ENCODE measurements around the gene PKP1. TPM values are rescaled to one million over a fixed set of nuclear protein-coding genes. Genes with fewer than 3 reads are reported as not detected.

Gene PKP1
- total and polyA plus RNA-seq, 4 donors: 0.08 to 0.39 (median 0.21) TPM

GRCh38 chr1:201282216-201282615 is 1.1 kb upstream of the PKP1 start:
- no peaks in the 10 kb centered on the region for H3K9me3 ChIP-seq (ENCODE audit: control insufficient read depth, low read length)
- H3K27me3 ChIP-seq (ENCODE audit: control insufficient read depth in 1 of 2, insufficient read depth in 2 of 2, low read length in 1 of 2): no peaks in the 10 kb centered on the region
- no peaks in the 10 kb centered on the region for H3K36me3 ChIP-seq (ENCODE audit: control insufficient read depth in 1 of 2, insufficient read depth in 2 of 2, low read length in 1 of 2)
- no peaks in the 10 kb centered on the region for H3K4me1 ChIP-seq (ENCODE audit: control insufficient read depth in 1 of 2, insufficient read depth in 2 of 2, low read length in 2 of 2)
- H3K27ac ChIP-seq (ENCODE audit: low read depth in 1 of 2, low read length in 2 of 2): no peak overlapping the region
- intact Hi-C loops (cut with DNase I): no loop called here
- DNase-seq: no peak
- 82 to 85% methylated on average over 6 of the region's 6 CpGs for WGBS, 2 donors
- ATAC-seq (ENCODE audit: low FRiP score): no peak
- no peak overlapping the region for H3K4me3 ChIP-seq (ENCODE audit: low read length in 2 of 2)

- Histone ChIP-seq H3K9me3 (ENCODE audit: control insufficient read depth, low read length) (no peaks in the 10 kb centered on the region), H3K4me1 (ENCODE audit: control insufficient read depth in 1 of 2, insufficient read depth in 2 of 2, low read length in 2 of 2) (no peaks in the 10 kb centered on the region), H3K36me3 (ENCODE audit: control insufficient read depth in 1 of 2, insufficient read depth in 2 of 2, low read length in 1 of 2) (no peaks in the 10 kb centered on the region), H3K27me3 (ENCODE audit: control insufficient read depth in 1 of 2, insufficient read depth in 2 of 2, low read length in 1 of 2) (no peaks in the 10 kb centered on the region), H3K27ac (ENCODE audit: low read depth in 1 of 2, low read length in 2 of 2) (no peak overlapping the region), H3K4me3 (ENCODE audit: low read length in 2 of 2) (no peak overlapping the region)
- peak; percentile 6 for ATAC-seq (ENCODE audit: low FRiP score)
- DNase-seq: peak in 1 of 2 donors; percentile 68
- WGBS, 2 donors: 39 to 43% methylated on average over 53 of the region's 53 CpGs
- intact Hi-C loops (cut with DNase I): no loop called here
These were observed 689 bp downstream of the PKP1 start for GRCh38 chr1:201283836-201284553.

GRCh38 chr1:201284636-201285035 is 1.3 kb downstream of the PKP1 start:
- Histone ChIP-seq H3K27ac (ENCODE audit: low read depth in 1 of 2, low read length in 2 of 2) (no peak overlapping the region), H3K36me3 (ENCODE audit: control insufficient read depth in 1 of 2, insufficient read depth in 2 of 2, low read length in 1 of 2) (no peaks in the 10 kb centered on the region), H3K4me1 (ENCODE audit: control insufficient read depth in 1 of 2, insufficient read depth in 2 of 2, low read length in 2 of 2) (no peaks in the 10 kb centered on the region), H3K9me3 (ENCODE audit: control insufficient read depth, low read length) (no peaks in the 10 kb centered on the region), H3K4me3 (ENCODE audit: low read length in 2 of 2) (no peak overlapping the region), H3K27me3 (ENCODE audit: control insufficient read depth in 1 of 2, insufficient read depth in 2 of 2, low read length in 1 of 2) (no peaks in the 10 kb centered on the region)
- DNase-seq: peak in 1 of 2 donors; percentile 67
- intact Hi-C loops (cut with DNase I): no loop called here
- ATAC-seq (ENCODE audit: low FRiP score): no peak
- 80% methylated on average over 6 of the region's 6 CpGs for WGBS, 2 donors

GRCh38 chr1:201285846-201286245 is 2.5 kb downstream of the PKP1 start:
- peak in 1 of 2 donors; percentile 38 for DNase-seq
- WGBS, 2 donors: 88 to 90% methylated on average over 7 of the region's 7 CpGs
- Histone ChIP-seq H3K4me3 (ENCODE audit: low read length in 2 of 2) (no peak overlapping the region), H3K4me1 (ENCODE audit: control insufficient read depth in 1 of 2, insufficient read depth in 2 of 2, low read length in 2 of 2) (no peaks in the 10 kb centered on the region), H3K36me3 (ENCODE audit: control insufficient read depth in 1 of 2, insufficient read depth in 2 of 2, low read length in 1 of 2) (no peaks in the 10 kb centered on the region), H3K9me3 (ENCODE audit: control insufficient read depth, low read length) (no peaks in the 10 kb centered on the region), H3K27ac (ENCODE audit: low read depth in 1 of 2, low read length in 2 of 2) (no peak overlapping the region), H3K27me3 (ENCODE audit: control insufficient read depth in 1 of 2, insufficient read depth in 2 of 2, low read length in 1 of 2) (no peaks in the 10 kb centered on the region)
- ATAC-seq (ENCODE audit: low FRiP score): no peak
- intact Hi-C loops (cut with DNase I): no loop called here

GRCh38 chr1:201286445-201286844 is 3.1 kb downstream of the PKP1 start:
- H3K4me1 ChIP-seq (ENCODE audit: control insufficient read depth in 1 of 2, insufficient read depth in 2 of 2, low read length in 2 of 2): no peaks in the 10 kb centered on the region
- H3K27ac ChIP-seq (ENCODE audit: low read depth in 1 of 2, low read length in 2 of 2): no peak overlapping the region
- peak in 1 of 2 donors; percentile 48 for DNase-seq
- no peaks in the 10 kb centered on the region for H3K27me3 ChIP-seq (ENCODE audit: control insufficient read depth in 1 of 2, insufficient read depth in 2 of 2, low read length in 1 of 2)
- H3K4me3 ChIP-seq (ENCODE audit: low read length in 2 of 2): no peak overlapping the region
- ATAC-seq (ENCODE audit: low FRiP score): no peak
- intact Hi-C loops (cut with DNase I): no loop called here
- no peaks in the 10 kb centered on the region for H3K9me3 ChIP-seq (ENCODE audit: control insufficient read depth, low read length)
- H3K36me3 ChIP-seq (ENCODE audit: control insufficient read depth in 1 of 2, insufficient read depth in 2 of 2, low read length in 1 of 2): no peaks in the 10 kb centered on the region
- 80 to 87% methylated on average over 1 of the region's 1 CpG for WGBS, 2 donors

- peak in 1 of 2 donors; percentile 9 for DNase-seq
These were observed 4.7 kb downstream of the PKP1 start for GRCh38 chr1:201288007-201288406.

GRCh38 chr1:201288765-201289164 is 5.5 kb downstream of the PKP1 start:
- H3K4me1 ChIP-seq (ENCODE audit: control insufficient read depth in 1 of 2, insufficient read depth in 2 of 2, low read length in 2 of 2): no peaks in the 10 kb centered on the region
- H3K27ac ChIP-seq (ENCODE audit: low read depth in 1 of 2, low read length in 2 of 2): no peak overlapping the region
- DNase-seq (peak in 1 of 2 donors; percentile 49), ATAC-seq (ENCODE audit: low FRiP score) (no peak)
- H3K9me3 ChIP-seq (ENCODE audit: control insufficient read depth, low read length): no peaks in the 10 kb centered on the region
- intact Hi-C loops (cut with DNase I): no loop called here
- no peak overlapping the region for H3K4me3 ChIP-seq (ENCODE audit: low read length in 2 of 2)
- no peaks in the 10 kb centered on the region for H3K36me3 ChIP-seq (ENCODE audit: control insufficient read depth in 1 of 2, insufficient read depth in 2 of 2, low read length in 1 of 2)
- whole genome bisulfite sequencing, 2 donors: 62 to 70% methylated on average over 7 of the region's 7 CpGs
- H3K27me3 ChIP-seq (ENCODE audit: control insufficient read depth in 1 of 2, insufficient read depth in 2 of 2, low read length in 1 of 2): no peaks in the 10 kb centered on the region

More at GRCh38 chr1:201288007-201288406, 4.7 kb downstream of the PKP1 start:
- 93 to 94% methylated on average over 6 of the region's 6 CpGs for WGBS, 2 donors
- ATAC-seq (ENCODE audit: low FRiP score): no peak
- intact Hi-C loops (cut with DNase I): no loop called here
- Histone ChIP-seq H3K27ac (ENCODE audit: low read depth in 1 of 2, low read length in 2 of 2) (no peak overlapping the region), H3K4me3 (ENCODE audit: low read length in 2 of 2) (no peak overlapping the region), H3K36me3 (ENCODE audit: control insufficient read depth in 1 of 2, insufficient read depth in 2 of 2, low read length in 1 of 2) (no peaks in the 10 kb centered on the region), H3K27me3 (ENCODE audit: control insufficient read depth in 1 of 2, insufficient read depth in 2 of 2, low read length in 1 of 2) (no peaks in the 10 kb centered on the region), H3K4me1 (ENCODE audit: control insufficient read depth in 1 of 2, insufficient read depth in 2 of 2, low read length in 2 of 2) (no peaks in the 10 kb centered on the region), H3K9me3 (ENCODE audit: control insufficient read depth, low read length) (no peaks in the 10 kb centered on the region)

GRCh38 chr1:201290551-201290950 is 7.2 kb downstream of the PKP1 start:
- 89 to 92% methylated on average over 7 of the region's 7 CpGs for WGBS, 2 donors
- H3K27ac ChIP-seq (ENCODE audit: low read depth in 1 of 2, low read length in 2 of 2): no peak overlapping the region
- H3K4me3 ChIP-seq (ENCODE audit: low read length in 2 of 2): no peak overlapping the region
- peak; percentile 9 to 11 for DNase-seq
- no peak for ATAC-seq (ENCODE audit: low FRiP score)
- no peaks in the 10 kb centered on the region for H3K9me3 ChIP-seq (ENCODE audit: control insufficient read depth, low read length)
- intact Hi-C loops (cut with DNase I): no loop called here
- no peaks in the 10 kb centered on the region for H3K27me3 ChIP-seq (ENCODE audit: control insufficient read depth in 1 of 2, insufficient read depth in 2 of 2, low read length in 1 of 2)
- no peaks in the 10 kb centered on the region for H3K4me1 ChIP-seq (ENCODE audit: control insufficient read depth in 1 of 2, insufficient read depth in 2 of 2, low read length in 2 of 2)
- no peaks in the 10 kb centered on the region for H3K36me3 ChIP-seq (ENCODE audit: control insufficient read depth in 1 of 2, insufficient read depth in 2 of 2, low read length in 1 of 2)

GRCh38 chr1:201291916-201292315 is 8.6 kb downstream of the PKP1 start:
- Histone ChIP-seq H3K9me3 (ENCODE audit: control insufficient read depth, low read length) (no peaks in the 10 kb centered on the region), H3K4me3 (ENCODE audit: low read length in 2 of 2) (no peak overlapping the region), H3K36me3 (ENCODE audit: control insufficient read depth in 1 of 2, insufficient read depth in 2 of 2, low read length in 1 of 2) (no peaks in the 10 kb centered on the region), H3K4me1 (ENCODE audit: control insufficient read depth in 1 of 2, insufficient read depth in 2 of 2, low read length in 2 of 2) (no peaks in the 10 kb centered on the region), H3K27ac (ENCODE audit: low read depth in 1 of 2, low read length in 2 of 2) (no peak overlapping the region), H3K27me3 (ENCODE audit: control insufficient read depth in 1 of 2, insufficient read depth in 2 of 2, low read length in 1 of 2) (no peaks in the 10 kb centered on the region)
- no peak for ATAC-seq (ENCODE audit: low FRiP score)
- intact Hi-C loops (cut with DNase I): no loop called here
- WGBS, 2 donors: 73 to 79% methylated on average over 8 of the region's 8 CpGs
- DNase-seq: peak; percentile 19 to 23
